Measurements from ENCODE around the gene ATF3.

The ATF3 gene

GRCh38 chr1:212608392-212608958, at the start of gene ATF3:
Gene ATF3, plus strand, starts transcription at chr1:212608761. Its CDS starts 6,261 bp downstream, at chr1:212615022.
- H3K4me3 ChIP-seq (ENCODE audit: low read depth, low read length): peak within 1 kb of the TSS; percentile 91

DNA sequence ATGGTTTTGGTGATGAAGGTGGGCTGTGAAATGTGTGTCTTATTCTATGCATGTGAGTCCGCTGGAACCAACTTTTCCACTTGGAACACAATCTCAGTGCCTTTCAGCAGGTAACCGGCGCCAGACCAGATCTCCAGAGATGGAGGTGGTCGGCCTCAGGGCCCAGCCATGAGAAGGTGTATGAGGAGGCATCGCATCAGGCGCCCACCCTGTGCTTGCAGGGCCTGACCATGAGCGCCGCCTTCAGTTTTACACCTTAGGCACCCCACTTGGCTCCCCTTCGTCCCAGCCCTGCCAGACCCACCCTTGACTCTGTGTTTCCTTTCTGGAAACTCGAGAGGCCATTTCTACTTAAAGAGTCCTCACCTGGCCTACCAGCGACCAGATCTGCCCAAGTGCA, 48.6 kb upstream of the ATF3 start:
- H3K4me3 ChIP-seq (ENCODE audit: low read depth, low read length): no peak overlapping the region

- H3K4me3 ChIP-seq (ENCODE audit: low read depth, low read length): no peak overlapping the region
These were observed 47.6 kb upstream of the ATF3 start for GRCh38 chr1:212560933-212561460.

- H3K4me3 ChIP-seq (ENCODE audit: low read depth, low read length): no peak overlapping the region
These were observed 47.0 kb upstream of the ATF3 start for GRCh38 chr1:212561501-212561931.

GRCh38 chr1:212562771-212563170, 45.8 kb upstream of the ATF3 start:
- no peak overlapping the region for H3K4me3 ChIP-seq (ENCODE audit: low read depth, low read length)

DNA sequence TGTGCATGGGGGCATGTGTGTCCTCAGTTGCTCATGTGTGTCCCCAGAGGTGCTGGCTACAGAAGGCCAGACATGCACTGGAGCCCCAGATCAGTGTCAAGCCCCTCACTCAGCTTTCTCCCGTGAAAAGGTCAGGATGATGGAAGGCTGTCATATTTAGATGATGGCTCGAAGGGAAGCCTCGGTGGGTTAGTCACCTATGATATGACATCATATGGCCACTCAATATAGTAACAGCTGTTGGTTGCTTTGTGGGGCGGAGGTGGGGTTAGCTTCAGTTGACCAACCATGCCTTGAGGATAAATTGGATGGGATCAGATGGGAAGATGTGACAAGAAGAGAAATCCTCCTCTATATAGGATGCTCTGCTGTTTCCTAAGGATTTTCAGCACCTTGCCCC, 43.5 kb upstream of the ATF3 start:
- no peak overlapping the region for H3K4me3 ChIP-seq (ENCODE audit: low read depth, low read length)

- no peak overlapping the region for H3K4me3 ChIP-seq (ENCODE audit: low read depth, low read length)
These were observed 42.8 kb upstream of the ATF3 start for GRCh38 chr1:212565571-212566305.

DNA sequence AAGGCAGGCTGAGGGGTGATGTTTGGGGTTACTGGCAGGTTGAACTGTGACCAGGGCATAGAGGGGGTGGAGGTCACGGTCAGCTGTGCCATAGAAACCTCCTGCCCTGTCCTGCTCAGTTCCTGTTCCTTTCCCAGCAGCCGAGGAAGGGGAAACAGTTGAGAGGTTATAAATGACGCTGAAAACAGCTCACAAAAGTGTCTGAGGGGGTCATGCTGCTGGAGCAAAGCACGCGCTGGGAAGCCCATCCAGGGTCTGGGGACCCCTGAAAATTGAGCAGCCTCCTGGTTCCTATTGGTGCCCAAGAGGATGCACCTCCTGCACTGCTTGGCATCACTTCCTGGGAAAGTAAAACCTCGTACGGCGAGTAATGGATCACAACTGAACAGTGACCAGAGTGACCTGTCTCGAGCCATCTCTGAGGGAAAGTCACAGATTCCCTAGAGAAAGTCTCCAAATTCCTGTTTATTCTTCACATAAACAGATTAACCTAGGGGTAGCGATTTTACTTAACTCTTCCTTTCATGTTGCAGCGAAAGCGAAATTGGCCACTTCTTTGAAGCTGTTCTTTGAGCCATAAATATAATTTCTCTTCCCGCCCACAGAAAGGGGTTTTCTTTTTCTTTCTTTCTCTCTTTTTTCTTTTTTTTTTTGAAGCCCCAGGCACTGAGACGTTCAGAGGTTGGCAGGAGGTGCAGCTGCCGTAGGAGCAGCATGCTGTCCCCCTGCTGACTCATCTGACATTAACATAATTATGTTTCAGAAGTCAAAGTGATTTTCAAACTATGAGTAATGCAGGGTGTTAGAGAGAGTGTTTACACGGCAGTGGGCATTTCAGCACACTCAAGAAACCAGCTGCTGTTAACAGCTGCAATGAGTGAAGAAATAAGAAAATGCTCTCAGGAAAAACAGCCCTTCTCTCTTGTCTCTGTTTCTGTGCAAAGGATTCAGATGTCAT, 41.8 kb upstream of the ATF3 start:
- no peak overlapping the region for H3K4me3 ChIP-seq (ENCODE audit: low read depth, low read length)

DNA sequence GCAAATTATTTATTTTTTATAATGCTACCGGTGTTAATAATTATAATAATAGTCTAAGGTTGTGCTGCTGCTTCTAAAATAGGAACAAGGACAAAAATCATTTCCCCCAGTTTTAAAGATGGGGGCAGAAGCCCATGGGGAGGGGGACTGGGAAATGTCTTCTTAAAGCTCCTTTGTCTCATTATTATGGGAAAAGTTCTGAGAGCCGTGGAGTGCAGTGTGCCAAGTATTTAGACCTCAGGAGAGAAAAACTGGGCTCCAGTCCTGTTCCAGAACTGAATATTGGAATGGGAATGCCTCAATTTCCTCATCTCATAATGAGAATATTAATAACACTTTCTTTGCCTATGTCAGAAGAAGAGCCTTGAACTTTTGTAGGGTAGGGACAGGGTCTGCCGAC, 40.9 kb upstream of the ATF3 start:
- H3K4me3 ChIP-seq (ENCODE audit: low read depth, low read length): no peak overlapping the region

DNA sequence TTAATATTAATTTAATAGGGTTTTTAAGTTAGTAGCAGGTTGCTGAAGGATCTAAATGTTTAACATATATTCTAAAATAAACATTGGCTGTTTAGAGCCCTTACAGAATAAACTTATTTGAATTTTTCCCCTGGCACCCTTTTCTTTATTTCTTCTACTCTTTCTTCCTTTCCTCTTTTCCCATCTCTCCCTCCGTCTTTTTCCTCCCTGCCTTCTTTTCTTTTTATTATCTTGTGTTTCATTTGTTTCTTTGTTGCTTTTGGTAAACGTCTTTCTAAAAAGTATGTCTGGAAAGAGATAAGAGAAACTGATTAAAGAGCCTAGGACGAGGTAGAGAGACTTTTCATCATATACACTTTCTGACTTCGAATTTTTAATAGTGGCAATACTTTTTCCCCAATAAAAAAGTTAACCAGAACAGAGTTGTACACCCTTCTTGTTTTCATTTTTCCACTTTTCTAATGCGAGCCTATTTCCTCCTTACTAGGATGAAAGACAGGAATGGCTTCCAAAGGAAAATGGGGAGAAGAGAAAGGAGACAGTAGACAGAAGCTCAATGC, 39.5 kb upstream of the ATF3 start:
- no peak overlapping the region for H3K4me3 ChIP-seq (ENCODE audit: low read depth, low read length)

- H3K4me3 ChIP-seq (ENCODE audit: low read depth, low read length): no peak overlapping the region
These were observed 33.8 kb upstream of the ATF3 start for GRCh38 chr1:212574732-212575131.

DNA sequence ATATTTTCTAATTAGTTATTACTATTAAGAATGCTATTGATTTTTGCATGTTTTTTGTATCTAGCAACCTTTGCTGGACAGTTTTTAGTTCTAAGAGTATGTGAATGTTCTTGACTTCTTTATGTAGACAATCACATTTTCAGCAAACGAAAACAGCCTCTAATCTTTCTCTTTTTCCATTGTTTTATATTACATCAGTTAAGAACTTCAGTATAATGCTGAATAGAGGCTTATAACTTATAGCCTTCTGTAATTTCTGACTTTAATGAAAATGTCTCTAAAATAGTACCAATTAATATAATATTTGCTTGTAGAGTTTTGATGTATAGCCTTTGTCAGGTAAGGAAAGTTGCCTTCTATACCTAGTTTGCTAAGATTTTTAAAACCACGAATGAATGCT, 33.2 kb upstream of the ATF3 start:
- H3K4me3 ChIP-seq (ENCODE audit: low read depth, low read length): no peak overlapping the region

DNA sequence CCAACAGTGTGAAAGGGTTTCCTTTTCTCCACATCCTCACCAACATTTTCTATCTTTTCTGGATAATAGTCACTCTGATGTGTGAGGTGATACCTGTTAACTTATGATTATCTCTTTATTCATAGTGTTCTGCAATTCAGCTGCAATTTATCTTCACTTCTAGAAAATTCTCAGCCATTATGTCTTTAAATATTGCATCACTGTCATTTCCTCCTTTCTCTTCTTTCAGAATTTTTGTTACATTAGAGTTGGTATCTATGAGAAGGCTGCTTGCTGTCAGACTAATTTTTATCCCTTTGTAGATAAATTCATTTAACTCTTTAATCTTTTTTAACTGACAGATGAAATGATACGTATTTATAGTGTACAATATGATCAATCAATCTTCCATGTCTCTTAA, 30.5 kb upstream of the ATF3 start:
- H3K4me3 ChIP-seq (ENCODE audit: low read depth, low read length): no peak overlapping the region

DNA sequence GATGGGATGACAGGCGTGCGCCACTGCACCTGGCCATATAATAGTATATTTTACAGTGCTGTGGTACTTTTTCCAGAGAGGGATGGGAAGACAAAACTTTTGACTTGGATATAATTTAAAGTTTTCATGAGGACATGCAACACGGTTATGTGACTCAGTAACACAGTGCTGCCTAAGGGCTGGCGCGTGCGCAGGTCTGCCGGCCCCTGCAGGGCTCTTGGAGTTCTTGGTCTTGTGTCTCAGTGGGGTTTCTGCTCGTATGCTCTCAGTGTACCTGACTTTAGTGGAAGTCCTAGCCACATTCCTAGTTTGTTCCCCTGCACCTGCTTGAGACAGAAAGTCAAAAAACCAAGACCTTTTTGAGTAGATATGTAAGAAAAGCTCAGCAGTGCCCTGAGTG, 27.5 kb upstream of the ATF3 start:
- H3K4me3 ChIP-seq (ENCODE audit: low read depth, low read length): no peak overlapping the region

DNA sequence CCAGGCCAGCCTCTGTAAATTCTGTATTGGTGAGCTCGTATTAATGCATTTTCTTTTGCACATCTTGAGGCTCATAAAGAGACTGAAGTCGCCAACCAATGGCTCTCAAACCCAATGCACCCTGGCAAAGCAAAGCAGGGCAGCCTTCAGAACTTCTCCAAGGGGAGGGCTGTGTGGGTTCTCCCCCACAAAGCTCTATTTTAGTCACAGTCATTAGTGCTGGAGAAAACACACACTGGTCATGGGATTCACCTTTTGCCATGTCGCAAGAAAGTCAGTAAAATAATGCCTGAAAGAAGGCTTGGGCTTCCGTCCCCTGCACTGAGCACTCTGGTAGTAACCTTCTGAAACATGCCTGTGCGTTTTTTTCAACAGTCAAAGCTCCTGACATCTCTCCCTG, 26.3 kb upstream of the ATF3 start:
- no peak overlapping the region for H3K4me3 ChIP-seq (ENCODE audit: low read depth, low read length)

GRCh38 chr1:212582808-212583615, 25.5 kb upstream of the ATF3 start:
- H3K4me3 ChIP-seq (ENCODE audit: low read depth, low read length): no peak overlapping the region

DNA sequence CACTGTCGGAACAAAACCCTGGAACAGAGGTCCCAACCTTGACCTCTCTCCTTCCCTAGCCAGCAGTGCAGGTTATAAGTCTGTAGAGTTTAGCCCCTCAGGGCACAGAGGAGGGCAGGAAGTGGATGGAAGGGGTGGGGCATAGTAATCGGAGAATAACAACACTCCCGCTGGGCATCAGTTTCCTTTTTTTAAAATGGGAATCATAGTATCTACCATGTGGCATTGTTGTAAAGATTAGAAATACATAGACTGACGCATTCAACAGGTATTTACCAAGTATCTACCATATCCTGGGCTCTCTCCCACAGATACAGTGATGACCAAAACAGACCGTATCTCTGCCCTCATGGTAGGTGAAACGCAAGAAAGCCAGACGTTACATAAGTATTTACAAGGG, 24.9 kb upstream of the ATF3 start:
- no peak overlapping the region for H3K4me3 ChIP-seq (ENCODE audit: low read depth, low read length)

DNA sequence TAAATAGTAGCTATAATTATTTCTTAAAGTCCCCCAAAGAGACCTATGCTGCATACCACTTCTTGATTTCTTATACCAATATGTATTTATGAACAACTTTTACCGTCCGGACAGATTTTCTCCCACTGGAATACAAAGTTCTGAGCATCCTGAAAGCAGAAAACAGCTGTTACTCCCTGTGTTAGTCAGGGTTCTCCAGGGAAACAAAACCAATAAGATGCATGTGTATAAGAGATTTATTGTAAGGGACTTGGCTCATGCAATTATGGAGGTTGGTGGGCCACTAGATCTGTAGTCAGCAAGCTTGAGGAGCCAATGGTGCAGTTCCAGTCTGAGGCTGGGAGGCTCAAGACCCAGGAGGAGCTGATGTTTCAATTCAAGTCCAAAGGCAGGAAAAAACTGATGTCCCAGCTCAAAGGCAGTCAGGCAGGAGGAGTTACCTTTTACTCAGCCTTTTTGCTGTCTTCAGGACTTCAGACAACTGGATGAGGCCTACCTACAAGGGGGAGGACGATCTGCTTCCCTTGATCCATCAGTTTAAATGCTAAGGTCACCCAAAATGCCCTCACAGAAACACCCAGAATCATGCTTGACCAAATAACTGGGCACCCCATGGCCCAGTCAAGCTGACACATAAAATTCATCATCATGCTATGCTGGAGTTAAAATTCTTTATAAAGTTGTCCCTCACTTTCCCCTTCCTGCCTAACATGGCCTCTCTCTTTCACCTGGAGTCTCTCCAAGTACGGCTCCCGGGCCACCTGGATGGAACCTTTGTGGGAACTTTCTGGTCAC, 24.3 kb upstream of the ATF3 start:
- H3K4me3 ChIP-seq (ENCODE audit: low read depth, low read length): no peak overlapping the region

- no peak overlapping the region for H3K4me3 ChIP-seq (ENCODE audit: low read depth, low read length)
These were observed 23.4 kb upstream of the ATF3 start for GRCh38 chr1:212585210-212585609.
